ENCODE data around the gene EPB41. TPM values are rescaled to one million over a fixed set of nuclear protein-coding genes. Genes with fewer than 3 reads are reported as not detected.
"Not testable (repeated sequence)": the region's sequence is repeated elsewhere in the genome, so short reads cannot be mapped to it uniquely, and the experiment has no call there.

The EPB41 gene
- total RNA-seq, 2 experiments from 2014 or later = 138 to 145 TPM

- H3K9me3 ChIP-seq (ENCODE audit: control insufficient read depth in 1 of 2, insufficient read depth in 1 of 2, low read length in 2 of 2) = no peaks in the 10 kb centered on the region
- ATAC-seq (ENCODE audit: poor library complexity) = no peak
- Mint-ChIP-seq H3K4me1 (ENCODE audit: low read depth) (no peaks in the 10 kb centered on the region), H3K27me3 (no peaks in the 10 kb centered on the region), H3K36me3 (ENCODE audit: low read depth) (peaks cover 81% of the 10 kb centered on the region), H3K4me3 (no peak overlapping the region), H3K9me3 (no peaks in the 10 kb centered on the region), H3K27ac (no peak overlapping the region)
- H3K4me1 ChIP-seq (ENCODE audit: insufficient read depth, low read length) = no peaks in the 10 kb centered on the region
- CTCF ChIA-PET = no interaction called here
- intact Hi-C loops (cut with DNase I, micrococcal nuclease) = no loop called here
- H3K4me3 ChIP-seq (ENCODE audit: low read length) = no peak overlapping the region
- H3K27me3 ChIP-seq (ENCODE audit: control insufficient read depth in 1 of 2, insufficient read depth in 2 of 2, low read length in 2 of 2) = no peaks in the 10 kb centered on the region
- H3K27ac ChIP-seq (ENCODE audit: low read depth in 1 of 2, low read length in 2 of 2) = no peak overlapping the region
- peaks cover 76% of the 10 kb centered on the region for H3K36me3 ChIP-seq (ENCODE audit: insufficient read depth, low read length)
- POLR2A ChIA-PET = no interaction called here
- TF ChIP-seq, protein P1, sequence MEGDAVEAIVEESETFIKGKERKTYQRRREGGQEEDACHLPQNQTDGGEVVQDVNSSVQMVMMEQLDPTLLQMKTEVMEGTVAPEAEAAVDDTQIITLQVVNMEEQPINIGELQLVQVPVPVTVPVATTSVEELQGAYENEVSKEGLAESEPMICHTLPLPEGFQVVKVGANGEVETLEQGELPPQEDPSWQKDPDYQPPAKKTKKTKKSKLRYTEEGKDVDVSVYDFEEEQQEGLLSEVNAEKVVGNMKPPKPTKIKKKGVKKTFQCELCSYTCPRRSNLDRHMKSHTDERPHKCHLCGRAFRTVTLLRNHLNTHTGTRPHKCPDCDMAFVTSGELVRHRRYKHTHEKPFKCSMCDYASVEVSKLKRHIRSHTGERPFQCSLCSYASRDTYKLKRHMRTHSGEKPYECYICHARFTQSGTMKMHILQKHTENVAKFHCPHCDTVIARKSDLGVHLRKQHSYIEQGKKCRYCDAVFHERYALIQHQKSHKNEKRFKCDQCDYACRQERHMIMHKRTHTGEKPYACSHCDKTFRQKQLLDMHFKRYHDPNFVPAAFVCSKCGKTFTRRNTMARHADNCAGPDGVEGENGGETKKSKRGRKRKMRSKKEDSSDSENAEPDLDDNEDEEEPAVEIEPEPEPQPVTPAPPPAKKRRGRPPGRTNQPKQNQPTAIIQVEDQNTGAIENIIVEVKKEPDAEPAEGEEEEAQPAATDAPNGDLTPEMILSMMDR (IDR thresholded peaks at IDR 0.05) = no peak
- DNase-seq = no peak
These were observed 184.9 kb downstream of the EPB41 start for GRCh38 chr1:29099286-29099685.

GRCh38 chr1:29100487-29100886, 186.1 kb downstream of the EPB41 start:
- H3K27ac ChIP-seq (ENCODE audit: low read depth in 1 of 2, low read length in 2 of 2) = no peak overlapping the region
- ChIA-PET CTCF (no interaction called here), POLR2A (interaction anchor here (0.8 kb wide), 1 partner anchor 56 kb away, joined by 4 read pairs; no protein-coding TSS in a partner anchor)
- intact Hi-C loops (cut with DNase I, micrococcal nuclease) = no loop called here
- ATAC-seq (ENCODE audit: poor library complexity) (no peak), DNase-seq (no peak)
- no peak overlapping the region for H3K27ac Mint-ChIP-seq
- TF ChIP-seq, protein P1 (IDR thresholded peaks at IDR 0.05) = no peak
- H3K27me3 ChIP-seq (ENCODE audit: control insufficient read depth in 1 of 2, insufficient read depth in 2 of 2, low read length in 2 of 2) = no peaks in the 10 kb centered on the region
- no peaks in the 10 kb centered on the region for H3K4me1 ChIP-seq (ENCODE audit: insufficient read depth, low read length)
- no peak overlapping the region for H3K4me3 Mint-ChIP-seq
- H3K27me3 Mint-ChIP-seq = no peaks in the 10 kb centered on the region
- no peak overlapping the region for H3K4me3 ChIP-seq (ENCODE audit: low read length)
- H3K36me3 Mint-ChIP-seq (ENCODE audit: low read depth) = peaks cover 79% of the 10 kb centered on the region
- H3K36me3 ChIP-seq (ENCODE audit: insufficient read depth, low read length) = peaks cover 70% of the 10 kb centered on the region
- H3K9me3 Mint-ChIP-seq = no peaks in the 10 kb centered on the region
- no peaks in the 10 kb centered on the region for H3K4me1 Mint-ChIP-seq (ENCODE audit: low read depth)
- no peaks in the 10 kb centered on the region for H3K9me3 ChIP-seq (ENCODE audit: control insufficient read depth in 1 of 2, insufficient read depth in 1 of 2, low read length in 2 of 2)

- H3K27me3 ChIP-seq (ENCODE audit: control insufficient read depth in 1 of 2, insufficient read depth in 2 of 2, low read length in 2 of 2) = no peaks in the 10 kb centered on the region
- no peak overlapping the region for H3K27ac ChIP-seq (ENCODE audit: low read depth in 1 of 2, low read length in 2 of 2)
- CTCF ChIA-PET = interaction anchor here (0.6 kb wide), 1 partner anchor 80 kb away, joined by 3 read pairs; no protein-coding TSS in a partner anchor
- no peaks in the 10 kb centered on the region for H3K4me1 ChIP-seq (ENCODE audit: insufficient read depth, low read length)
- peaks cover 50% of the 10 kb centered on the region for H3K36me3 ChIP-seq (ENCODE audit: insufficient read depth, low read length)
- Mint-ChIP-seq H3K4me3 (no peak overlapping the region), H3K4me1 (ENCODE audit: low read depth) (no peaks in the 10 kb centered on the region), H3K36me3 (ENCODE audit: low read depth) (peaks cover 73% of the 10 kb centered on the region), H3K27me3 (no peaks in the 10 kb centered on the region), H3K9me3 (no peaks in the 10 kb centered on the region), H3K27ac (no peak overlapping the region)
- POLR2A ChIA-PET = interaction anchor here (1.0 kb wide), 1 partner anchor 15 kb away, joined by 3 read pairs; no protein-coding TSS in a partner anchor
- ATAC-seq (ENCODE audit: poor library complexity) (no peak), DNase-seq (no peak)
- intact Hi-C loops (cut with DNase I, micrococcal nuclease) = no loop called here
- no peak overlapping the region for H3K4me3 ChIP-seq (ENCODE audit: low read length)
- TF ChIP-seq, protein P1 (IDR thresholded peaks at IDR 0.05) = no peak
- H3K9me3 ChIP-seq (ENCODE audit: control insufficient read depth in 1 of 2, insufficient read depth in 1 of 2, low read length in 2 of 2) = no peaks in the 10 kb centered on the region
These were observed 191.5 kb downstream of the EPB41 start for GRCh38 chr1:29105822-29106221.

- POLR2A ChIA-PET; H3K9me3 ChIP-seq (ENCODE audit: control insufficient read depth in 1 of 2, insufficient read depth in 1 of 2, low read length in 2 of 2); intact Hi-C loops (cut with DNase I, micrococcal nuclease); H3K4me1 ChIP-seq (ENCODE audit: insufficient read depth, low read length); H3K4me3 ChIP-seq (ENCODE audit: low read length); H3K27me3 ChIP-seq (ENCODE audit: control insufficient read depth in 1 of 2, insufficient read depth in 2 of 2, low read length in 2 of 2); H3K4me1 Mint-ChIP-seq (ENCODE audit: low read depth); H3K27me3 Mint-ChIP-seq; DNase-seq; CTCF ChIA-PET; ATAC-seq (ENCODE audit: poor library complexity); H3K9me3 Mint-ChIP-seq; H3K4me3 Mint-ChIP-seq; H3K27ac Mint-ChIP-seq; H3K27ac ChIP-seq (ENCODE audit: low read depth in 1 of 2, low read length in 2 of 2): not testable (repeated sequence)
- peaks cover 54% of the 10 kb centered on the region for H3K36me3 ChIP-seq (ENCODE audit: insufficient read depth, low read length)
- peaks cover 75% of the 10 kb centered on the region for H3K36me3 Mint-ChIP-seq (ENCODE audit: low read depth)
These were observed 193.7 kb downstream of the EPB41 start for GRCh38 chr1:29108041-29108440.

All from CD4-positive, alpha-beta T cell (primary cell).